Right cardiac atrium (tissue), 5 donors: ENCODE results near the gene FAM50B. TPM values are rescaled to one million over a fixed set of nuclear protein-coding genes. Genes with fewer than 3 reads are reported as not detected.
A peak's percentile ranks its signal among the peaks of the same experiment; 100 is the strongest.

Source experiments
- ATAC-seq, 2 donors: fragments of 200-7000 bp; cut with Tn5 transposase; one replicate each; pipeline versions ENCODE4 v1.8.0 to v1.9.1; 2020; ENCODE audit warnings: moderate library complexity in 2 of 2, mild to moderate bottlenecking in 1 of 2
- DNase-seq, 3 donors: peaks; one replicate each; pipeline ENCODE4 v3.0.0-alpha.2; 2020
- H3K27ac ChIP-seq: one replicate; pipeline ENCODE4 v1.5.1; 2013; ENCODE audit warnings: mild to moderate bottlenecking, low read length, control low read depth, moderate library complexity
- H3K27me3 ChIP-seq: one replicate; pipeline ENCODE4 v1.6.1; 2013; ENCODE audit not compliant: control insufficient read depth, insufficient read depth
- H3K4me1 ChIP-seq: one replicate; pipeline ENCODE4 v1.6.1; 2013; ENCODE audit warnings: low read length; ENCODE audit not compliant: control insufficient read depth, insufficient read depth
- H3K4me3 ChIP-seq: one replicate; pipeline ENCODE4 v1.5.1; 2013; ENCODE audit warnings: low read length, control low read depth
- H3K9me3 ChIP-seq: one replicate; pipeline ENCODE4 v1.6.1; 2013; ENCODE audit warnings: low read length; ENCODE audit not compliant: control insufficient read depth
- WGBS: extraction: QIAGEN DNeasy Blood & Tissue Kit; methylation state at CpG from one replicate; pipeline ENCODE4 v1.1.7; 2013; 5-methylcytosine and 5-hydroxymethylcytosine counted together
- intact Hi-C, 4 donors: fragments of 100-400 bp; cut with DNase I; formaldehyde crosslinking; loops; one replicate each; pipeline versions ENCODE4 v1.11.0 to v1.14.0; 2022 to 2023
- long read RNA-seq, 4 donors: library from polyadenylated mRNA; unstranded; transcript quantifications; one replicate each; pipeline ENCODE4 v2.0.0, GENCODE V29; 2020 to 2021
- polyA plus RNA-seq: library from polyadenylated mRNA; stranded (reverse); fragments of 200-250 nt; gene quantifications from one replicate; pipeline ENCODE4 v1.2.3, GENCODE V29; 2013
- total RNA-seq, 4 donors: library from RNA; stranded (reverse); fragmentation: NEBNext Ultra II Directional; extraction: Animal tissue kit (Norgen Biotek cat#: 25700); gene quantifications; one replicate each; pipeline ENCODE4 v1.2.1, GENCODE V29; 2021
- donor health status: healthy with polysubstance abuse.
- donor health status: DM: no; HTN: yes; CAD: no.
- donor health status: DM: no; HTN: no; CAD: no.
- donor health status: DM: no; HTN: yes; CAD: no; lungs with severe emphysema.
- donor health status: DM: yes; HTN: yes; CAD: no.

The FAM50B gene
- total RNA-seq (10 to 100 TPM; 14.0 to 25.3 (median 23.9) TPM), polyA plus RNA-seq (18.4 TPM)
- long read RNA-seq, donor 1, transcript FAM50B-202 (1 exons, 1,935 nt): minor isoform, 53 of 118 reads
- long read RNA-seq, donor 1, transcript FAM50B-203 (2 exons, 1,643 nt): major isoform, 65 of 118 reads
- long read RNA-seq, donor 1, partial matches to known transcripts: 0 of 118 reads
- long read RNA-seq, donor 1, other reads (novel, unspliced or antisense): 0 of 118 reads
- long read RNA-seq, donor 2, transcript FAM50B-202 (1 exons, 1,935 nt): minor isoform, 21 of 58 reads
- long read RNA-seq, donor 2, transcript FAM50B-203 (2 exons, 1,643 nt): major isoform, 37 of 58 reads
- long read RNA-seq, donor 2, partial matches to known transcripts: 0 of 58 reads
- long read RNA-seq, donor 2, other reads (novel, unspliced or antisense): 0 of 58 reads
- long read RNA-seq, donor 3, transcript FAM50B-203 (2 exons, 1,643 nt): major isoform, 94 of 146 reads
- long read RNA-seq, donor 3, transcript FAM50B-202 (1 exons, 1,935 nt): minor isoform, 52 of 146 reads
- long read RNA-seq, donor 3, partial matches to known transcripts: 0 of 146 reads
- long read RNA-seq, donor 3, other reads (novel, unspliced or antisense): 0 of 146 reads
- long read RNA-seq, donor 4, transcript FAM50B-202 (1 exons, 1,935 nt): minor isoform, 25 of 69 reads
- long read RNA-seq, donor 4, transcript FAM50B-203 (2 exons, 1,643 nt): major isoform, 41 of 69 reads
- long read RNA-seq, donor 4, partial matches to known transcripts: 0 of 69 reads
- long read RNA-seq, donor 4, other reads (novel, unspliced or antisense): 3 of 69 reads

GRCh38 chr6:3848925-3849605 lies at the start of gene FAM50B:
FAM50B (plus strand) TSS chr6:3849373; CDS start chr6:3849812, 439 bp downstream.
- intact Hi-C loops: loop anchor here in 1 of 4 donors (10.0 kb wide), 1 partner anchor 86 kb away; no protein-coding TSS in a partner anchor
- peak; percentile 92 to 98 (median 98) for DNase-seq

GRCh38 chr6:3799719-3800118 lies 49.5 kb upstream of the FAM50B start:
- no peak for DNase-seq
- 77% methylated on average over 6 of the region's 6 CpGs for WGBS
- ATAC-seq: no peak
- Histone ChIP-seq H3K27ac (no peak overlapping the region), H3K4me3 (no peak overlapping the region), H3K4me1 (peaks cover 18% of the 10 kb centered on the region), H3K27me3 (no peaks in the 10 kb centered on the region), H3K9me3 (no peaks in the 10 kb centered on the region)
- intact Hi-C loops: loop anchor here in 1 of 4 donors (10.0 kb wide), 1 partner anchor 45 kb away; the partner anchor contains the start of gene PXDC1

More at GRCh38 chr6:3848925-3849605, at the start of gene FAM50B:
- peak within 1 kb of the TSS; percentile 32 for H3K27ac ChIP-seq
- H3K4me1 ChIP-seq: no peaks in the 10 kb centered on the region
- 50% methylated on average over 49 of the region's 49 CpGs for WGBS
- no peaks in the 10 kb centered on the region for H3K9me3 ChIP-seq
- no peaks in the 10 kb centered on the region for H3K27me3 ChIP-seq
- peak; percentile 97 to 98 for ATAC-seq
- peak within 1 kb of the TSS; percentile 0 for H3K4me3 ChIP-seq

GRCh38 chr6:3800850-3801591 lies 48.2 kb upstream of the FAM50B start:
- intact Hi-C loops: loop anchor here in 1 of 4 donors (10.0 kb wide), 1 partner anchor 46 kb away; the partner anchor contains the start of gene PXDC1
- Histone ChIP-seq H3K4me1 (peaks cover 16% of the 10 kb centered on the region), H3K27me3 (no peaks in the 10 kb centered on the region), H3K9me3 (no peaks in the 10 kb centered on the region), H3K27ac (peak overlapping the region; percentile 17), H3K4me3 (no peak overlapping the region)
- DNase-seq (peak in 1 of 3 donors; percentile 38), ATAC-seq (peak; percentile 21 to 52)
- 59% methylated on average over 11 of the region's 11 CpGs for WGBS

- peaks cover 22% of the 10 kb centered on the region for H3K4me1 ChIP-seq
- DNase-seq: no peak
- no peak for ATAC-seq
- H3K4me3 ChIP-seq: no peak overlapping the region
- intact Hi-C loops: loop anchor here in 1 of 4 donors (10.0 kb wide), 1 partner anchor 47 kb away; the partner anchor contains the start of gene PXDC1
- H3K27ac ChIP-seq: no peak overlapping the region
- H3K27me3 ChIP-seq: no peaks in the 10 kb centered on the region
- WGBS: 96% methylated on average over 5 of the region's 5 CpGs
- no peaks in the 10 kb centered on the region for H3K9me3 ChIP-seq
Observed at GRCh38 chr6:3801960-3802359, 47.2 kb upstream of the FAM50B start.

- Histone ChIP-seq H3K27ac (peak overlapping the region; percentile 30), H3K4me1 (peaks cover 16% of the 10 kb centered on the region), H3K4me3 (no peak overlapping the region), H3K27me3 (no peaks in the 10 kb centered on the region), H3K9me3 (no peaks in the 10 kb centered on the region)
- WGBS: 33% methylated on average over 12 of the region's 12 CpGs
- ATAC-seq (peak; percentile 38 to 48), DNase-seq (peak in 1 of 3 donors; percentile 38)
- intact Hi-C loops: loop anchor here in 1 of 4 donors (10.0 kb wide), 1 partner anchor 49 kb away; the partner anchor contains the start of gene PXDC1
Observed at GRCh38 chr6:3803627-3804468, 45.3 kb upstream of the FAM50B start.

- Histone ChIP-seq H3K9me3 (no peaks in the 10 kb centered on the region), H3K4me3 (no peak overlapping the region), H3K27ac (no peak overlapping the region), H3K4me1 (peaks cover 22% of the 10 kb centered on the region), H3K27me3 (no peaks in the 10 kb centered on the region)
- DNase-seq: no peak
- ATAC-seq: no peak
- intact Hi-C loops: loop anchor here in 1 of 4 donors (10.0 kb wide), 1 partner anchor 50 kb away; the partner anchor contains the start of gene PXDC1
- over 99% methylated on average over 2 of the region's 2 CpGs for WGBS
Observed at GRCh38 chr6:3804964-3805363, 44.2 kb upstream of the FAM50B start.

- no peak for ATAC-seq
- Histone ChIP-seq H3K27me3 (no peaks in the 10 kb centered on the region), H3K9me3 (no peaks in the 10 kb centered on the region), H3K4me3 (no peak overlapping the region), H3K4me1 (peaks cover 22% of the 10 kb centered on the region), H3K27ac (no peak overlapping the region)
- 80% methylated on average over 8 of the region's 8 CpGs for WGBS
- DNase-seq: no peak
- intact Hi-C loops: loop anchor here in 1 of 4 donors (10.0 kb wide), 1 partner anchor 51 kb away; the partner anchor contains the start of gene PXDC1
Observed at GRCh38 chr6:3805448-3806123, 43.6 kb upstream of the FAM50B start.

GRCh38 chr6:3806169-3806922 lies 42.8 kb upstream of the FAM50B start:
- ATAC-seq (peak; percentile 34 to 50), DNase-seq (no peak)
- Histone ChIP-seq H3K27ac (peak overlapping the region; percentile 32), H3K4me3 (no peak overlapping the region), H3K27me3 (no peaks in the 10 kb centered on the region), H3K4me1 (peaks cover 17% of the 10 kb centered on the region), H3K9me3 (no peaks in the 10 kb centered on the region)
- intact Hi-C loops: loop anchor here in 1 of 4 donors (10.0 kb wide), 1 partner anchor 52 kb away; the partner anchor contains the start of gene PXDC1
- 49% methylated on average over 15 of the region's 15 CpGs for WGBS
